ENCODE data around the gene TMEM161B.

- no peak for TF ChIP-seq CSRNP1 (CRISPR knock-in tag; IDR thresholded peaks at IDR 0.05)
- TF ChIP-seq MED1 (CRISPR knock-in tag; IDR thresholded peaks at IDR 0.05), result no peak
- no peak for TF ChIP-seq TCF7L2 (IDR thresholded peaks at IDR 0.05; ENCODE audit: low read depth, low read length)
- no peak for TF ChIP-seq ELF1 (CRISPR knock-in tag; IDR thresholded peaks at IDR 0.05)
- TF ChIP-seq REXO4 (CRISPR knock-in tag; IDR thresholded peaks at IDR 0.05; ENCODE audit: borderline replicate concordance), result no peak
- TF ChIP-seq DPF2 (CRISPR knock-in tag; IDR thresholded peaks at IDR 0.05; ENCODE audit: borderline replicate concordance, low read depth), result no peak
- TF ChIP-seq ZBTB39 (CRISPR knock-in tag; IDR thresholded peaks at IDR 0.05), result no peak
- no peak for TF ChIP-seq TCF12 (IDR thresholded peaks at IDR 0.05)
- TF ChIP-seq TCF12 (CRISPR knock-in tag; IDR thresholded peaks at IDR 0.05), result no peak
These were observed 54.0 kb downstream of the TMEM161B start for GRCh38 chr5:88214655-88215054.

All from HepG2 (cell line).